NCI-H510A treated with DMSO at 0.1 percent for 48 hours (cell line): Measurements from ENCODE around the gene RAB36.
A peak's percentile ranks its signal among the peaks of the same experiment; 100 is the strongest.

Experiments used
- DNase-seq: peaks from one replicate; lab custom pipeline; 2025; lab: John Stamatoyannopoulos, UW

The RAB36 gene

DNA sequence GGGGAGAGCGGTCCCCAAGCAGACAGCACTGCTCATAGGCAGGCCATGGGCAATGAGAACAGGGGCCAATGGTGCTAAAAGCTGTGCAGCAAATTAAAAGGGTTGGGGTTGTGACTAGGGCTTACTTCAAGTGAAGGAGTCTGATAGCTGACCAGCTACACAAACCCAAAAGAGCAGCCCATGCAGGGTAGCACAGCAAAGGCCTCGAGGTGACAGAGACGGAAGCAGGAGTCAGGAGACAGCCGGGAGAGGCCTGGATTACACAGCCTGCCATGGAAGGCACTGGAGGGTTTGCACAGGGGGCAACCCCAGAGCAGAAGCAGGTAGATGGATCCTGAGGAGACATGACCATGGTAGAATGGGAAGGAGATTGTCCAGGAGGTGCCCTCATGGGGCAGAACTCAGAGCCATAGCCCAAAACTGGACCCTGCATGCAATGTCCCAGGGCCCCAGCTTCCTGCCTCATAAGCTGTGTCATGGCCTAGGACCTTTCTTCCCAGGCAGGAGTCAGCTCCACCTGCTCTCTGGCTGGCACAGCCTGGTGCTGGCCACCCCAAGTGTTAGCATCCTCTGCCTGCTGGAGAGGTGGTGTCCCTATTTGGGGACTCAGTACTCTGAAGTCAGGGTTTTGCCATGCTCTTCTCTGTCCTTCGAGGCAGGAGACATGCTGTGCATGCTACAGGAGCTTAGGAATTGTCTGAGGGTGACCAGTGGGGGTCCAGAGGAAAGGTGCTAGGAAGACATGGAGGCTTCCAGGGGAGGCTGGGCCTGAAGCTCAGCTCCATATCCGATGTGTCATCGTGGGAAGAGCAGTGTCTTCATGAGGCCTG, 36.8 kb upstream of the RAB36 start:
- DNase-seq: no peak

DNA sequence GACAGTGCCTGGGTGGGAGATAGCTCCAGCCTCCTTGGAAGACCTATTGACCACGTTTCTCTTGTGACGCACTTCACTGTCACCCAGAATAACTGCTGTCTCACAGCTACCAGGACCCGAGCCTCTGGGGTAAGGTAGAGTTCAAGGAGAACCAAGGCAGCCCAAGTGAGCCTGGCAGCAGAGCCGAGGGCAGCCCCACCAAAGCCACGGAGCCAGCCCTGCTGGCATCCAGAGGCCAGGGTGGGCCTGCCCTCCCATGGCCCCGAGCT, 36.3 kb upstream of the RAB36 start:
- DNase-seq: no peak

DNA sequence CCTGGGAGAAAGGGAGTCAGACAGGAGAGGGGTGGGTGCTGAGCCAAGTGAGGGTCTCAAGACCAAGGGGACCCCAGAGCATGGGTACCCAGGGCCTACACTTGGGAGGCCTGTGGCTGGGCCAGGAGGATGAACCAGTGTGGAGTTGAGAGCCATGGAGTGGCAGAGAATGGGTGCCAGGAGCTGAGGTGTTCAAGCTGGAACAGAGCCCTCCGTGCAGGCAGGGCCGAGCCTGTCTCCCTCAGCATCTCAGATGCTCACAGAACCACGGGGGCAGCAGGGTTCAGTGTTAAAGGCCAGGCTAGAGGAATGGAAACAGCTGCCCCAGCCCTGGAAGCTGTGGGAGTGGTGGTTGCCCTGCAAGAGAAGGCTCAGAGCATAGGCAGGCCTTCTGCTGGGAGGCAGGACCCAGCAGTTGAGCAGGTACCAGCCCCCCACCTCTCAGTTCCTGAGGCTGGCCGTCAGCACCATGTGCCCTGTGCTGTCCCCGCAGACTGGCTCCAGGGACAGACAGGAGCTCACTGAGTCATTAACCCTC, 35.8 kb upstream of the RAB36 start:
- DNase-seq: no peak

DNA sequence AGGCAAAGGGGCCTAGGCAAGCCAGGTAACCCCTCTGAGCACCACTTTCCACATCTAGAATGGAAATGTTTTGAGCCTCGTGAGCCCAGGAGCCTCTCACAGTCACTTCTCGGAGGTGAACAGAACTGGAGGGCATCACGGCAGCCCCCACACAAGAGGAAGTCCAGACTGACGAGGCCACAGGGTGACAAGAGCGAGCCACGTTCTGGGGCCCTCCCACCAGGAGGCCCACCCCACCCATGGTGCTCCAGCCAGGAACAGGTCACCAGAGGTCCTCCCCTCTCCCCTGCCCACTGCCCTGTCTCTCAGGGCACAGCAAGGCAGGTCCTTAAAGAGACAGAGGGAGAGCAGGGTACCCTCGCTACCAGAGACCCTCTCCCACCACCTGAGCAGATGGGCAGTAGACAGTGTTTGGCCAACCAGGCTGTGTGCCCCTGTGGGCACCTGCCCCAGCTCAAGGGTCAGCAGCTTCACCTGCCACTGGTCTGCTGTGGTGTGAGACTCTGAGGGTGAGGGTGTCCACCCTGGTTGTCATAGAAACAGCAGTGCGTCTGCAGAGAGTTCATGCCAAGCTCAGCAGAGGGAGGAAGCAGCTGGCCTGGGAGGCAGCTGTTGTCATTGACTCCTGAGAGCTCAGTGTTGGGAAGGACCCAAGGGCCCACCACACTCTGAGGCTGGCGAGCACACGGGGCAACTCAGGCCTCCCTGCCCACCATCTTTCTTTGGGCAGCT, 34.9 kb upstream of the RAB36 start:
- peak; percentile 6 for DNase-seq

DNA sequence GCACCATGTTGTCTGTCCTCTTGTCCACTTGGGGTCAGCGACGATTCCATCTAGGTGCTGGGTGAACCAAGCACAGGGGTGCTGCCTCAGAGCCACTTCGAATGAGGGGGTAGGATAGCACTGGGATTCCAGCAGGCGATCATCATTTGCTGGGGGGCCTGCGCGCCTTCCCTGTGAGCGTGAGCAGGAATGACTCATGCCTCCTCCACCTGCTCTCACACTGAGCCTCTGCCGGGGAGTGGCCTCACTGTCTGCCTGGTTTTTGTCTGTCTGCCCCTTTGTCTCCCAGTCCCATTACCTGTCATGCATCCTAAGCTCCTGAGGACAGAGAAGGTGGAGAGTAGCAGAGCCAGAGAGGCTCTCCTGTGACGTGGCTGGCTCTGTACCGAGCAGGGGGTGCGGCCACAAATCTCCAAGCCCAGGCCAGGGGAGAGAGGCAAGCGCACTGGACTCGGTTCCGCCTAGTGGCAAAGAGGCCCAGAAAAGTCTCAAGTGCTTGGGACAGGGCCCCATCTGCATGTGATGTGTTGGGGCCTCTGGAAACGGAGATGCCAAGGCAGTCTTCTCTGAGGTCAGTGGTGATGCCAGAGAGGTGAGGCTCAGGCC, 34.3 kb upstream of the RAB36 start:
- peak; percentile 75 for DNase-seq

DNA sequence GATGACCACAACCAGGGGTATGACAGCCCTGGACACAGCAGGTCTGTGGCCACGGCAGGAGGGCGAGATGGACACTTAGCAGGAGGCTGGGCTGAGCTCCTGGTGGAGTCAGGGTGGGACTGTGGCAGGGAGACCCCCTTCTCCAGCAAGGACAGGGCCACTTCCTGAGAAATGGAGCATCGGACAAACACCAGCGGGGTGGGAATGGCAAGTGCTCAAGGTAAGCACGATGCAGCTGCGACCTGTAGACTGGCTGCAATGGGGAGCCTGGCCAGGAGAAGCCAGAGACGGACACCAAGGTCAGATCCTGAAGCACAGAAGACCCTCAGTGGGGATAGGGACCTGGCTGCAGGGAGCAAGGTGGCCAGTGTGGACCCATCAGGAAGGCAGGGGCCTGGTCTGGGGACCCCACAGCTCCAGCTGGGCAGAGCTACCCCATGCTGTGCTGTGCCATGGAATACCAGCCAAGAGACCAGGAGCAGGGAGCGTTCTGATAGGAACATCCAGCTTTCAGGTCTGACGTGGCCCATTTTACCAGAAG, 32.7 kb upstream of the RAB36 start:
- DNase-seq: no peak

DNA sequence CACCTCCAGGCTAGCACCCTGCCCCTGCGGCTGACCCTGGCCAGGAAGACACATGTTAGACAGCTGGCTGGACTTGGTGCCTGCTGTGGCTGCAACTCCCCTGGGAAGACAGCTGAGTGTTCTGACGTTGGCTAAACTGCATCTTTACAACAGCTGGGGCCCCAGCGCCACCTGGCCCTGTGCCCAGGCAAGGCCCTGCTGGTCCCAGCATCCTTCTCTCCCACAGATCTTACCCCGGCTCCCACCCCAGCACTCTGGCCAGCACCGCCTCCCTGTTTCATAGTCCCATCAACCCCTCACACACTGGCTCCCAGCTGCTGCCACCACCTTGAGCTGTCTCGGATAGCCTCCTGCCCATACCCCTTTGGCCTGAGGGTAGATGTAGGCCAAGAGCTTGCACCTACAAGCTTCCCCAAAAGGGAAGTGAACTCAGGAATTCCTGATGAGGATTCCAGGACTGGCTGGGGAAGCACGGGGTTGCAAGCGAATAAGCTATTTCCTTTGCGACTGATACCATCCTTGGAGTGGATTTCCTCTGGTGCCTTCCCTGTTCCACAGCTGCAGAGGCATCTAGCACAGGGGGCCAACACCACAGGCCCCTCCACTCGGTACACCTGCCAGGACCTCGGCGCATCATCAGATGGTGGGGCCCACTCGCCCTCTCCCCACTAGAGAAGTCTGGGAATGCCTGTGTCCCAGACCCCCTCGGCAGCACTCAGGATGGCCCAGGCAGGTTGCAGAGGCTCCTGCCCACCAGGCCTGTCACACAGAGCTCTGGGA, 32.0 kb upstream of the RAB36 start:
- DNase-seq: peak; percentile 59

DNA sequence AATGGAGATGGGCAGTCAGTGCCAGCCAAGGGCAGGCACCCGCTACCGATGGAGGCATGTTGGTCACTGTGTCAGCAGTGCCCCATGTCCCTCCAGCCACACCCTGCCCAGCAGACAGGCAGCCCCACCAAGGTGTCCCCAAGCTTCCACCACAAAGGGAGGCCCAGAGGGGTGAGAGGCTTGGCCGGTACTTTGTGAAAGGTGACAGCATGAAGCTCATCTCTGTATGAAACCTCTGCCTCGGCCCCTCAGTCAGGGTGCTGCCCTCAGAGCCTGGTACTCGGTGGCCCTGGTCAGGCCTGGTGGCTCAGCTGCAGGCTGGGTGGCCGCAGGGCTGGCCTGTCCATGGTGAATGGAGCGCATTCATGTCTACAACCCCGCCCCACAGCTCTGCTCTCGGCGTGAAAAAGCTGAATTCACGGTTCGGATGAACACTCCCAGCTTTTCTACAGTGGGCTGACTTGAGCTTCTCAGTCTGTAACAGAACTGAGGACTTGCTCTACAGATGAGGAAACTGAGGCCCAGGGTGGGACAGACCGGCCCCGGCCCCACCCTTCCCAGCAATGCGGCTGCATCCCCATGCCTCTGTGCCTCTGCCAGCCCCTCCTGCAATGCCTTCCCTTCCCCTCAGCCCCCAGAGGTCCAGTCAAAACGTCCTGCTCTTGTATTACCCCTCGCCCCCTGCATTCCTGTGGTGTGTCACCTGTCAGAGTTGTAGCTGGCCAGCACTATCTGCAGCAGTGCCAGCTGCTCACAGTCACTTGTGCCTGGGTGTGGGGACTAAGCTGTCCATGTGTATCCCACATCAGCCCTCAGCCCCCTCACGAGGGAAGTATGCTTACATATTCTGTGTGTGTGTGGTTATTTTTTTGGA, 31.2 kb upstream of the RAB36 start:
- no peak for DNase-seq

DNA sequence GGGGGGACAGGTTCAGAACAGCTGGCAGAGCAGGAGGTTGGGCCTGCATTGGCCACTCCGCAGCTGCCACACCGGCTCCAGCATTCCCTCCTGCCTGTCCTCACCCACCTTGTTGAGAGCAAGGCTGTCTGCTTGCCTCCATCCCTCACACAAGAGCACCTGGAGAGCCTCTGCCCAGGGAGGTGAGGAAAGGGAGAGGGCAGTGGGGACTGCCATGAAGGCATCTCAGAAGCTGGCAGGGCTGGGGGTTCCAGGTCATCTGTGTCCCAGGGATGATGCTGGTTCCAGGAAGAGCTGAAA, 30.6 kb upstream of the RAB36 start:
- DNase-seq: no peak

DNA sequence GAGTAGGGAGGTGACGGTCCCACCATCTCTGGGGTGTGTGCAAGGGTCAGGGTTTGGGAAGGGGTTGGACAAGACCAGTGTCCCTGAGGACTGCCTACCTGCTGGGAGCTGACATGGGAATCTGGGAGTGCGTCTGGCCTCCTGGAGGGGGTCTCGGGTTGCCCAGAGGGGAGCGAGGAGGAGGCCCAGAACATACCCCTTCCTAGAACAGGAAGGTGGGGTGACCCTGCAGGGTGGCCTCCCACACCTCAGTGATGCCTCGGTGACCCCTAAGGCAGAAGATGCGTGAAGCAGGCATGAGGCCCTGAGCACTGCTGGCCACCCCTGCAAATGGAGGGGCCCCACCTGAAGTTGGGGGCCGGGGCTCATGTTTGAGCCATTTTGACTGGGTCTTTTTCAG, 29.9 kb upstream of the RAB36 start:
- DNase-seq: no peak

DNA sequence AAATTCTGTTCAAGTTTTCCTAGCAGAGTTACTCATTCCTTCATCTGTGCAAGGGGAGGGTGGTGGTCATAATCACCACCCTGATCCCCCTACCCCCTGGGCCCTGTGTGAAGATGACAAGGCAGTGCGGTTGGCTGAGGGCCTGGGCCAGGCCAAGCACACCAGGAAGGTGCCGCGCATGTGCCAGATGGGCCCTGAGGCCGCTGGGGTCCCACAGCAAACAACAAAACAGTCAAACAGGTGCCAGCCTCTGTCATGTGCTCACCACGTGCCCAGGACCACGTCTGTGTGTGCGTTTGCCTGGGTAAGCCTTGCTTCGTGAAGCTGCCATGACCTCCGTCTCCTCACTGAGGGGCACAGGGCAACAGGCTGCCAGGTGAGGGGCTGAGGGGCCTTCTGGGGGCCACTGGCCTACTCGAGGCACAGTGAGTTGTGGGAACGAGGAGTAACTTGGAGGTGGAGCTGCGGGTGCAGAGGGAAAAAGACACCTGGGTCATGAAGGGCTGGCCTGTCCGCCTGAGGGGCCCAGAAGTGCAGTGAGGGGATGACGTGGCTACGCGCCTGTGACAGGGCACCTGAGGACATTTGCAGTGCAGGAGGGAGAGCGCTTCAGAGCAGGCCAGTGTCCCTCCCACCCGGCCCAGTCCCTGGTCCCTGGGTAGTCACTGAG, 29.3 kb upstream of the RAB36 start:
- DNase-seq: no peak

DNA sequence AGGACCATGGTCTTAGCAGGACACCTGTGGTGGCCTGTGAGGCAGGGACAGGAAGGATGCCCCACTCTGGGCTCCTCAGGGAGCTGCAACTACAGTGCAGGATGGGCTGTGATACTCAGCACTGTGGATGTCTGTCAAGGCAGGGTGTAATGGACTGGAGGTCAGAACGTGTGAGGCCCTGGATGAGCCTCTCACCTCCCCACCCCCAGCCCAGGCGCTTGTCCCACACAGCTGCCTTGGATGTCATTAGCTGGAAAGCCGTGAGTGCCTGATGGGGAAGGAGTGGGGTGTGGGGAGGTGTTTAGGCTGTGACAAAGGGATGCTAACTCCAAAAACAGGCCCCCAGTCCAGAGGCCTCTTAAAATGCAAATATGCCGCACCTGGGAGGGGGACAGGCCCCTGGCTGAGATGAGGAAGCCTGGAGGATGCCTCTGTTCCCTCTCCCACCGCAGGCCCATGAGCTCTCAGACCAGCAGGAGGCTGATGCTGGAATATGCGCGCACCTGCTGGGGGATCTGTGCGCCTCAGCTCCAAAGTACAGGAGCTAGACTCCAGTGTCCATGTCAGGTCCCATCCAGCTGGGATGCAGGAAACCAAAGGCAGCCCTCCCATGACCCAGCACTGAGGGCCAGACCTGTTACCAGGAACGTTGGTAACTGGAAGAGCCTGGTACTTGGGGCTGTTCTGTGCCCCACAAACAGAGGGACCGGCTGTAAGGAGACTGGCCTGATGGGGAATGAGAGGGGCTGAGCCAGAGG, 28.6 kb upstream of the RAB36 start:
- no peak for DNase-seq

DNA sequence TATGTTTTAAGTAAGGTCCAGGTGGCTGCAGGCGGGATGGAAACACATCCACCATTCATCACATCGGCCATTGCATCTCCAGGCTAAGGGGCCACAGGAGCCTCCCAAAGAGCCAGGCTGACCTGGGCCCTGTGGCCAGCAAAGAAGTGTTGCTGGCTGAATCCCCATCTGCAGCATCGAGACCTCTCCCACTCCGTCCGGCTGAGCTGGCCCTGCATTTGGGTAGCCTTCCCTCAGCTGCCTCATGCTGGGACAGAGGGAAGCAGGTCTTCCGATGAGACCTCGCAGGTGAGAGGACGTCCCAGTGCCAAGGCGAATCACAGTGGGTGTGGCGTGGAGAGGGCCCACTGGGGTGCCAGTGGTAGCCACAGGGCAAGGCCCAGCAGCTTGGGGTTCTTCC, 28.0 kb upstream of the RAB36 start:
- no peak for DNase-seq

DNA sequence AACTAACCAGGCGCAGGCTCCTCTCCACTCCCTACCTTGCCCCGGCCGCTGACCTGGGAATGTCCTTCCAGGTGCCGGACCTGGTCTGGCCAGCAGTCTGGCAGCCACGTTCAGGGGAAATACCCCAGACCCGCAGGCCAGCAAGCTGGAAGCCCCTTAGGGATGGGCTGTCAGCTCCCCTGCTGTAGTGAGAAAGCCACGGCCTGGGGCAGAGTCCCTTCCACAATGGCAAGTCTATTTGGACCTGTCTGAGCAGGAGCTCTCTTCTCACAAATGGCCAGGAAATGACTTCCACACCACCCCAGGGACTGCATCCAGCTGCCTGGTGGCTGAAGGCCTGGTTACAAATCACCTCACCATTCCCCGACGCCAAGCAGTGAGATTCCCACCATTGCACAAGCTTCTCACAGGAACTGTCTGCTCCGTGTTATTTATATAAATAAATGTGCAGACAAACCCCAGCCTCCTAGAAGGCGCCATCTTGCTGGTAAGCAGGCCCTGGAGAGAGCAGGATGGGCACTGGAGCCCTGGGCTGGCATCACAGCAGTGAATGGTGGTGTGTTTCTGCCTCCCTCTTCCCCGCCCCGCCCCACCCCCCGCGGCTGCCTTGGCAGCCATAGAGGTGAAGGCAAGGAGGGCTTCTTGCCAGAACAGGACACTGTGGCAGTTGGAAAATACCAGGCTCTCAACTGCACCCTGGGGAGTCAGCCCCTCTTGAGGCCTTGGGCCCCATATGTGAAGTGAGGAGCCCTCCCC, 27.2 kb upstream of the RAB36 start:
- no peak for DNase-seq

DNA sequence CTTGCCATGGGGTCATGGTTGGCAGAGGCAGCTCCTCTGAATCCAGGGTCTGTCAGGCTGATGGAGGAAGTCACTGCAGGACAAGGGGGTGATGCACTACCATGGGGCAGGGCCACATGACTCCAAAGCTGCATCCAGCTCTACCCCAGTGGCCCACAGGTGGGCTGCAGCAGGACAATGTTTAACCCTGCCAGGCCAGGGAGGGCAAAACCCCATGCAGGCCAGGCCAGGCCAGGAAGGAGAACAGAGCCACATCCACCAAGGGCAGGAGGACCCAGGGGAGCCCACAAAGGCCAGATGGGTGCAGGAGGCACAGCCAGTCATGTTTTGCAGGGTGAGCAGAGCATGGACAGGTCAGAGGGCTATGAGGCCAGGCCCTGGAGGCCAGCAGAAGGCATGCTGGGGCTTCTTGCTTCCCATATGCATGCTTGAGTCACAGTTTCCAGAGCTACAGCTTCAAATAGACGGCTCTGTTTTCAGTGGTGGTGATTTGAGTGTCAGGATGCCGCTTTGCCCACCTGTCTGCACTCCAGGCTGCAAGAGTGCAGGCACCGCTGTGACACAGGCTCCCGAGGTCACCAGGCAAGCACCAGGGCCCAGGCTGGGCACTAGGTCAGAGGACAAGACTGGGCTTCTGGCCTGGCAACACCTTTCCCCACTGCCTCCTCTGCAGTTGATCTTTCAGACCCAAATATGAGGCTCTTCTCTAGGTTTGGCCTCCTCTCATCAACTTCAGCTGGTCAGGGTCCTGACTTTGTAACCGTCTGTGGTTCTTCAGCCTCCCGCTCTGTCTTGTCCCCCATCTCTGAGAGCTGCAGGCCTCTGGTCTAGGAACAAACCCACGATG, 26.4 kb upstream of the RAB36 start:
- no peak for DNase-seq

DNA sequence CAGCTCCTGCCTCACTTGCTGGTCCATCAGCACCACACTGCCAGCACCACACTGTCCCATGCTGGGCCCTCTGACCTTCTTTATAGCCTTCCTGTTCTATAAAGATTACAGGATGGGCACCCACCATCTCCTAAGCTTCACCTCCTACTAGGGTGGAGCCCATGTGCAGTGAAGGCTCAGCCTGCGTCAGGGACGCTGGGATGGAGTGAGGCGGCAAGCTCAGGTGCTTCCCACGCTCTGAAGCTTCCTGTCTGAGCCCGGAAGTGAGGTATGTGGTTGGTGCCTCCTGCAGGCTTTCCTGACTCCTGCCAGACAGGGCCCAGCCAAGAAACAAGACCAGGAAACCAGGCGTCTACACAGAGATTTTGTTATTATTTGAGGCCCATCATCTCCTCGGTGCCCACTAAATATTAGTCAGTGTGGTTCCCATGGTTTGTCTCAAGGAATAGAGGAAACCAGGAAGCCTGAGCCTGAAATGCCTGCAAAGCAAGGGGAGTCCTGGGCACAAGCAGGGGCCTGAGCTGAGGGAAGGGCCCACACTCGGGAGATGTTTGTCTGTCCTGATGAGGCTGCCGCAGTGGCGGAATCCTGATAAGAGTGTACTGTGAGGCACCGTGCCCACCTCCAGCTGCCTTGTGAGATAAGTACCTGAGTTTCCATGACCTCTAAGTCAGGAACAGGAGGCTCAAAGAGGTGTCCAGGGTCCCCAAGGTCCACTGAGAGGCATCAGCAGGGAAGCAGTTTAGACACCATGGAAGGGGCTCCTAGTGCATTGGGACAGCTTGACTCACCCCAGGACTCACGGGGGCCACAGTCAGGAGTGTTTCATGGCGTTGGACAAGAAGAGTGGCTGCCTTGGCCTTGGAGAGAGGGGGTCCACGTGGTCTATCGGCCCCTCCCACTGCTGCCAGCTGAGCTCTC, 25.5 kb upstream of the RAB36 start:
- DNase-seq: no peak

DNA sequence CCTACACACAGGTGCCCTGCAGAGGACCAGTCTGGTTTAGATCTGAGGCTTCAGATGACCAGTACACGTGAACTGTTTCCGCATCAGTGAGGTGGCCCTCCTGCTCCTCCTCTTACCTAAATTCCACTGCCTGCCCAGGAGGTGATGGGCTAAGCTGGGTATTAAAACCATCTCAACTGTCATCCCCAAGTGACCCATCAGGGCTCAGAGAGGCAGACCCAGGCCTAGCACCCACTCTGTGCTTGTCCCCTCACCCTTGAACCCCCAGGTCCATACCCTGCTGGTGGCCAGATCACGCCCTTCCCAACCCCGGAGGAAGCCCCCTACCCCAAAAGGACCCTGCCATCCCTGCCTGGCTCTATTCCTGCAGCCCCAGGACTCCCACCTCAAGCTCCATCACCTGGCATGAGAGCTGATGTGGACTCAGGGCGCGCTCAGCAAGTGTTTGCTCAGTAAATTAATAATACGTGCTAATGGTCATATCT, 24.8 kb upstream of the RAB36 start:
- DNase-seq: no peak
